HG02970 (cell line): ENCODE measurements around the gene AMFR.

ENCODE experiments used
- ATAC-seq: cut with Tn5 transposase; IDR thresholded peaks from one replicate; pipeline ENCODE4 v1.9.1; 2021; ENCODE audit warnings: mild to moderate bottlenecking, moderate library complexity, moderate number of reproducible peaks; ENCODE audit not compliant: unreplicated experiment, low FRiP score

Gene AMFR

GRCh38 chr16:56365552-56365951 lies 59.8 kb downstream of the AMFR start:
- no peak for ATAC-seq

GRCh38 chr16:56364865-56365264 lies 60.5 kb downstream of the AMFR start:
- ATAC-seq, result no peak

- ATAC-seq, result no peak
These were observed 61.4 kb downstream of the AMFR start for GRCh38 chr16:56363781-56364565.

GRCh38 chr16:56363181-56363716 lies 62.1 kb downstream of the AMFR start:
- ATAC-seq, result no peak

- ATAC-seq, result no peak
These were observed 62.6 kb downstream of the AMFR start for GRCh38 chr16:56362706-56363105.

- ATAC-seq, result no peak
These were observed 63.2 kb downstream of the AMFR start for GRCh38 chr16:56362057-56362655.

- ATAC-seq, result no peak
These were observed 65.0 kb downstream of the AMFR start for GRCh38 chr16:56360117-56361008.

- no peak for ATAC-seq
These were observed 67.5 kb downstream of the AMFR start for GRCh38 chr16:56357765-56358322.

GRCh38 chr16:56357241-56357764 lies 68.0 kb downstream of the AMFR start:
- no peak for ATAC-seq

- ATAC-seq, result peak; percentile 81
These were observed 68.8 kb downstream of the AMFR start for GRCh38 chr16:56356276-56357240.

GRCh38 chr16:56355786-56356275 lies 69.5 kb downstream of the AMFR start:
- ATAC-seq, result no peak

GRCh38 chr16:56355221-56355620 lies 70.1 kb downstream of the AMFR start:
- no peak for ATAC-seq

GRCh38 chr16:56354746-56355145 lies 70.6 kb downstream of the AMFR start:
- ATAC-seq, result no peak

GRCh38 chr16:56354016-56354415 lies 71.3 kb downstream of the AMFR start:
- no peak for ATAC-seq

- ATAC-seq, result no peak
These were observed 72.1 kb downstream of the AMFR start for GRCh38 chr16:56353054-56353921.

- no peak for ATAC-seq
These were observed 72.8 kb downstream of the AMFR start for GRCh38 chr16:56352351-56353053.

- ATAC-seq, result no peak
These were observed 73.9 kb downstream of the AMFR start for GRCh38 chr16:56351481-56351880.
